Neutrophil (primary cell): ENCODE data around the gene COL15A1.

ENCODE experiments used
- H3K27ac ChIP-seq: fragments of 200-600 bp; sonication (generic); 2 replicates; pipeline ENCODE4 v1.5.1; 2016; ENCODE audit warnings: mild to moderate bottlenecking, moderate library complexity
- H3K27me3 ChIP-seq: fragments of 200-600 bp; sonication (generic); 2 replicates; pipeline ENCODE4 v1.6.0; 2016; ENCODE audit warnings: mild to moderate bottlenecking
- H3K36me3 ChIP-seq: fragments of 200-600 bp; sonication (generic); 2 replicates; pipeline ENCODE4 v1.5.1; 2017
- H3K4me1 ChIP-seq, 2 experiments: fragments of 200-600 bp in 1 of 2; sonication (generic) in 1 of 2; 1 replicate in 1 of 2; 2 replicates in 1 of 2; pipeline versions ENCODE4 v1.5.1 to v1.6.1; 2013 to 2016; ENCODE audit warnings: low read depth in 1 of 2, low read length in 1 of 2, mild to moderate bottlenecking in 1 of 2, moderate library complexity in 1 of 2; ENCODE audit not compliant: control insufficient read depth in 1 of 2, insufficient read depth in 1 of 2
- H3K4me3 ChIP-seq, 2 experiments: fragments of 200-600 bp in 1 of 2; sonication (generic) in 1 of 2; 1 replicate in 1 of 2; 2 replicates in 1 of 2; pipeline ENCODE4 v1.5.1; 2013 to 2016; ENCODE audit warnings: low read depth in 1 of 2, low read length in 1 of 2, mild to moderate bottlenecking in 1 of 2, moderate library complexity in 1 of 2
- H3K9me3 ChIP-seq: fragments of 200-600 bp; sonication (generic); 2 replicates; pipeline ENCODE4 v1.5.1; 2016
- CTCF ChIP-seq: fragments of 200-600 bp; sonication (generic); IDR thresholded peaks from 2 replicates; pipeline ENCODE4 v1.5.1; 2016; ENCODE audit warnings: antibody characterized with exemption

The COL15A1 gene

GRCh38 chr9:99023231-99023630 is 79.5 kb downstream of the COL15A1 start:
- no peaks in the 10 kb centered on the region for H3K9me3 ChIP-seq
- H3K27me3 ChIP-seq: peaks cover 100% of the 10 kb centered on the region
- no peak overlapping the region for H3K27ac ChIP-seq
- no peaks in the 10 kb centered on the region for H3K4me1 ChIP-seq
- no peaks in the 10 kb centered on the region for H3K36me3 ChIP-seq
- no peak for TF ChIP-seq CTCF
- H3K4me3 ChIP-seq: no peak overlapping the region

- no peak for TF ChIP-seq CTCF
- no peaks in the 10 kb centered on the region for H3K9me3 ChIP-seq
- H3K36me3 ChIP-seq: no peaks in the 10 kb centered on the region
- no peak overlapping the region for H3K4me3 ChIP-seq
- peaks cover 100% of the 10 kb centered on the region for H3K27me3 ChIP-seq
- H3K4me1 ChIP-seq: peaks cover 0 to 2% of the 10 kb centered on the region in 2 experiments
- H3K27ac ChIP-seq: no peak overlapping the region
Measured at GRCh38 chr9:99023831-99024230, 80.1 kb downstream of the COL15A1 start.

GRCh38 chr9:99024959-99025358 is 81.3 kb downstream of the COL15A1 start:
- Histone ChIP-seq H3K9me3 (no peaks in the 10 kb centered on the region), H3K27me3 (peaks cover 97% of the 10 kb centered on the region), H3K4me1 (peaks cover 3 to 13% of the 10 kb centered on the region in 2 experiments), H3K4me3 (no peak overlapping the region), H3K36me3 (no peaks in the 10 kb centered on the region), H3K27ac (no peak overlapping the region)
- TF ChIP-seq CTCF: no peak

GRCh38 chr9:99025616-99026270 is 82.0 kb downstream of the COL15A1 start:
- no peak overlapping the region for H3K27ac ChIP-seq
- H3K36me3 ChIP-seq: no peaks in the 10 kb centered on the region
- no peak for TF ChIP-seq CTCF
- H3K27me3 ChIP-seq: peaks cover 97% of the 10 kb centered on the region
- H3K4me1 ChIP-seq: peaks cover 3 to 20% of the 10 kb centered on the region in 2 experiments
- no peak overlapping the region for H3K4me3 ChIP-seq
- H3K9me3 ChIP-seq: no peaks in the 10 kb centered on the region

- Histone ChIP-seq H3K4me3 (no peak overlapping the region), H3K27ac (no peak overlapping the region), H3K36me3 (no peaks in the 10 kb centered on the region), H3K9me3 (no peaks in the 10 kb centered on the region), H3K4me1 (peaks cover 3 to 20% of the 10 kb centered on the region in 2 experiments), H3K27me3 (peaks cover 97% of the 10 kb centered on the region)
- no peak for TF ChIP-seq CTCF
Measured at GRCh38 chr9:99026271-99026955, 82.7 kb downstream of the COL15A1 start.
